Activated B cell treated with CpG ODN at 0.5 μM for 24 hours (primary cell): ENCODE data around the gene RERE. TPM values are rescaled to one million over a fixed set of nuclear protein-coding genes. Genes with fewer than 3 reads are reported as not detected.

ENCODE experiments used
- ATAC-seq: fragments of 200-7000 bp; cut with Tn5 transposase; one replicate; pipeline ENCODE4 v1.10.0; 2021; ENCODE audit warnings: low read depth, mild to moderate bottlenecking, moderate library complexity
- CTCF ChIA-PET: fragments of 350-600 bp; sonication (Branson Sonifier 250); formaldehyde crosslinking; loops from one replicate; lab custom pipeline; 2021; ENCODE audit warnings: antibody characterized with exemption; lab: Charles Lee
- POLR2A ChIA-PET: fragments of 350-600 bp; sonication (Branson Sonifier 250); formaldehyde crosslinking; loops from one replicate; lab custom pipeline; 2021; ENCODE audit warnings: antibody characterized with exemption; lab: Charles Lee
- DNase-seq: peaks from one replicate; pipeline ENCODE4 v3.0.0; 2022
- H3K27ac Mint-ChIP-seq: one replicate; pipeline ENCODE4 v1.8.0; 2020; ENCODE audit warnings: mixed read lengths
- H3K27me3 Mint-ChIP-seq: one replicate; pipeline ENCODE4 v1.8.0; 2021; ENCODE audit warnings: mixed read lengths
- H3K36me3 Mint-ChIP-seq: one replicate; pipeline ENCODE4 v1.8.0; 2021; ENCODE audit warnings: low read depth, mixed read lengths
- H3K4me1 Mint-ChIP-seq: one replicate; pipeline ENCODE4 v1.8.0; 2021; ENCODE audit warnings: mixed read lengths
- H3K4me3 Mint-ChIP-seq: one replicate; pipeline ENCODE4 v1.8.0; 2020; ENCODE audit warnings: mild to moderate bottlenecking, mixed read lengths
- H3K9me3 Mint-ChIP-seq: one replicate; pipeline ENCODE4 v1.8.0; 2020; ENCODE audit warnings: mixed read lengths
- CTCF ChIP-seq: fragments of 200-600 bp; IDR thresholded peaks from one replicate; pipeline ENCODE4 v1.8.0; 2022; ENCODE audit warnings: antibody characterized with exemption, mild to moderate bottlenecking
- intact Hi-C: fragments of 100-400 bp; cut with micrococcal nuclease; formaldehyde crosslinking; loops from one replicate; pipeline ENCODE4 v1.15.1; 2024
- total RNA-seq: library from RNA; stranded (reverse); gene quantifications from 2 replicates; pipeline ENCODE4 v1.2.3, GENCODE V29; 2022

The RERE gene
- total RNA-seq, 1 donor from 2014 or later = 98.8 TPM

GRCh38 chr1:8460784-8461183 is 356.7 kb downstream of the RERE start:
- ATAC-seq (no peak), DNase-seq (no peak)
- H3K9me3 Mint-ChIP-seq = no peaks in the 10 kb centered on the region
- H3K27ac Mint-ChIP-seq = no peak overlapping the region
- peaks cover 49% of the 10 kb centered on the region for H3K36me3 Mint-ChIP-seq
- intact Hi-C loops = no loop called here
- TF ChIP-seq CTCF = no peak
- peaks cover 69% of the 10 kb centered on the region for H3K4me1 Mint-ChIP-seq
- ChIA-PET POLR2A (interaction anchor here (0.7 to 1.1 kb wide), 2 partner anchors 38 to 283 kb away, joined by 3 read pairs; no protein-coding TSS in a partner anchor), CTCF (no interaction called here)
- H3K4me3 Mint-ChIP-seq = no peak overlapping the region
- H3K27me3 Mint-ChIP-seq = no peaks in the 10 kb centered on the region

DNA sequence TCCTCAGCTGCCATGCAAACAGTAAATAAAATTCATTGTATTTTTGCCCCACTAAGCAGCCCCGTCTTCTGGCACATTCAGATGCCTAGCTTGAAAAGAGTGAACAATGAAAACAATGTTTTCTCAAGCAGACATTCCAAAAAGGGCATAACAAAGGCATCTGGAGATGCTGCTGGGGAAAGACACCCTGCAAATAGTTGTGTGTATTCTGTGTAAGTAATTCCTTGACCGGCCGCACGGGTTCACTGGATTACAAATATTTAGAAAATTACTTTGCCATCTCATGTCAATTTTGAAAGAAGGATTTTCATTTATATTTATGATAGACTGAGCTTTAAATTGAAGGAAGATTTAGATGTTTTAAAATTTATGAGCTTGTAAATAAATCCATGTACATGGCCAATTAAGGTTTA is 357.3 kb downstream of the RERE start:
- Mint-ChIP-seq H3K9me3 (no peaks in the 10 kb centered on the region), H3K4me3 (no peak overlapping the region), H3K27me3 (no peaks in the 10 kb centered on the region), H3K27ac (no peak overlapping the region), H3K36me3 (peaks cover 51% of the 10 kb centered on the region), H3K4me1 (peaks cover 63% of the 10 kb centered on the region)
- intact Hi-C loops = no loop called here
- POLR2A ChIA-PET = interaction anchor here (1.1 kb wide), 1 partner anchor 37 kb away, joined by 3 read pairs; no protein-coding TSS in a partner anchor
- DNase-seq = no peak
- no peak for ATAC-seq
- CTCF ChIA-PET = no interaction called here
- TF ChIP-seq CTCF = no peak

DNA sequence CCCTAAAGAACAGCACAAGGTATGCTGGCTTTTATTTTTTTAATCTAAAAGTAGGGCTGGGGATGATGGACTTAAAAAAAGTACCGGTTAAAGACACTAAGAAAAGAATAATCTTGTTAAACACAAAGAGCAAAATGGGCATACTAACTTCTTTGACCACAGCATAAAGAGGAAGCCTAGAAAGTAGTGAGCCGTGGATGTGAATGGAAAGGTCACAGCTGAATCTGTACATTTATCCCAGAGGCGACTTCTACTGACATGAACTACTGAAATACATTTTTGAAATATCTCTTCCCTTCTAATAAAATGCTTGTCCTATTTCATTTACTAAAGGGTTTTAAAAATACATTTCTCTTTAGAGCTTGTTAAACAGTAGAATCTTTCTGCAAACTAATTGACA is 358.8 kb downstream of the RERE start:
- H3K27me3 Mint-ChIP-seq = no peaks in the 10 kb centered on the region
- ATAC-seq = peak; percentile 64
- POLR2A ChIA-PET = interaction anchor here (1.0 kb wide), 1 partner anchor 31 kb away, joined by 5 read pairs; no protein-coding TSS in a partner anchor
- TF ChIP-seq CTCF = no peak
- intact Hi-C loops = loop anchor here (5.0 kb wide), 1 partner anchor 36 kb away; no protein-coding TSS in a partner anchor
- peak overlapping the region; percentile 35 for H3K27ac Mint-ChIP-seq
- CTCF ChIA-PET = no interaction called here
- no peaks in the 10 kb centered on the region for H3K9me3 Mint-ChIP-seq
- no peak for DNase-seq
- H3K4me1 Mint-ChIP-seq = peaks cover 50% of the 10 kb centered on the region
- no peak overlapping the region for H3K4me3 Mint-ChIP-seq
- peaks cover 45% of the 10 kb centered on the region for H3K36me3 Mint-ChIP-seq

GRCh38 chr1:8457760-8458381 is 359.6 kb downstream of the RERE start:
- peaks cover 38% of the 10 kb centered on the region for H3K36me3 Mint-ChIP-seq
- DNase-seq = no peak
- POLR2A ChIA-PET = interaction anchor here (0.6 to 1.6 kb wide), 5 partner anchors 8 to 30 kb away, joined by 3 to 19 read pairs (median 5); no protein-coding TSS in a partner anchor
- intact Hi-C loops = loop anchor here (5.0 kb wide), 1 partner anchor 36 kb away; no protein-coding TSS in a partner anchor
- peak; percentile 80 for ATAC-seq
- TF ChIP-seq CTCF = no peak
- CTCF ChIA-PET = interaction anchor here (0.6 kb wide), 1 partner anchor 914 kb away, joined by 3 read pairs; no protein-coding TSS in a partner anchor
- peaks cover 43% of the 10 kb centered on the region for H3K4me1 Mint-ChIP-seq
- H3K4me3 Mint-ChIP-seq = no peak overlapping the region
- H3K27ac Mint-ChIP-seq = peak overlapping the region; percentile 36
- no peaks in the 10 kb centered on the region for H3K27me3 Mint-ChIP-seq
- H3K9me3 Mint-ChIP-seq = no peaks in the 10 kb centered on the region

DNA sequence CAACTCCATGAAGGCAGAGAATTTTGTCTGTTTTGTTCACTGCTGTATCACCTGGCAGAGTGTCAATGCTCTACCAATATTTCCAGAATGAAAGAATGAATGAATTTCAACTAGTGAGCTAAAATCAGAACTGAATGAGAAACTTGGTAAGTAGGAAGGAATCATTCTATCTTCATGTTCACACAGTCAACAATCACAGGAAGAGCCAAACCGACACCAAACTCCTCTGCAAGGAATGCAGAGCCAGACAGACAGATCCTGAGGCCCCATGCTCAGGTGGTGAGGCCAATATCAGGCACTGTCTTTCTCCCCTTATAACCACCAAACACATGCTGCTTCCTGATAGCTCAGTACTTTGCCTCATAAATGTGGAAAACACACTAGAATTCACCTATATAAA is 360.4 kb downstream of the RERE start:
- intact Hi-C loops = loop anchor here (5.0 kb wide), 1 partner anchor 35 kb away; no protein-coding TSS in a partner anchor
- POLR2A ChIA-PET = interaction anchor here (1.0 to 1.6 kb wide), 2 partner anchors 9 to 29 kb away, joined by 4 to 5 read pairs; no protein-coding TSS in a partner anchor
- H3K4me3 Mint-ChIP-seq = no peak overlapping the region
- no peak for ATAC-seq
- no peak for DNase-seq
- peaks cover 33% of the 10 kb centered on the region for H3K36me3 Mint-ChIP-seq
- no peak for TF ChIP-seq CTCF
- H3K27me3 Mint-ChIP-seq = no peaks in the 10 kb centered on the region
- CTCF ChIA-PET = interaction anchor here (0.6 kb wide), 1 partner anchor 915 kb away, joined by 3 read pairs; no protein-coding TSS in a partner anchor
- H3K9me3 Mint-ChIP-seq = no peaks in the 10 kb centered on the region
- H3K27ac Mint-ChIP-seq = no peak overlapping the region
- peaks cover 40% of the 10 kb centered on the region for H3K4me1 Mint-ChIP-seq
